Inferior parietal cortex (tissue), 1 donor: ENCODE results near the gene SKOR2.
A peak's percentile ranks its signal among the peaks of the same experiment; 100 is the strongest.
"Not testable (repeated sequence)": the region's sequence is repeated elsewhere in the genome, so short reads cannot be mapped to it uniquely, and the experiment has no call there.

Source experiments
- DNase-seq: peaks from one replicate; pipeline ENCODE4 v3.0.0-alpha.2; 2016; ENCODE audit errors: extremely low spot score

Gene SKOR2

DNA sequence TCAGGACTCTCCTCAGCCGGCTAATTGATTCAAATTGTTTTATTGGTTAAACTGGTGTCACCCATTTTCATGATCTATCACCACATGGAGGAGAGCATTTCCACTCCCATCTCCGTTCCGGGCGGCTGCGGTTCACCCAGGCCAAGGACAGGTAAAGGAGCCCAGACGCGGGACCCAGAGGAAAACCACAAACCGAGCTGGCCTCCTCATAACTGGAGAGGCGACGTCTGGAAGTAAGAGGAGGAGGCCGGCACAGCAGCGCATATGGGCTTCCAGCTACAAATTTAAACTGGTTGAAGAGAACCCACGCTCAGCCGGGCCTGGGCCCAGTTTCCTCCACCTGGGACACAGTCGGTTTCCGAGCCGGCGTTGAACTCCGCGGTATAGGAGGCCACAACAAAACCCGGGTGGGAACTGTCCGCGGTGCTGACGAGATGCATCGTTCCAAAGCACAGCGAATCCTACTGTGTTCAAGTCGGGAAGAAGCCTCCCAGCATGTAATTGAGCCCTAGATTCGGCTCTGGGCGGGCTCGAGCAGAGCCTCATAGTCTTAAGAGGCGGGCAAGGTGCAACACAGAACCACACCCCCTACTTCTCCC lies 3.0 kb upstream of the SKOR2 start:
- no peak for DNase-seq

DNA sequence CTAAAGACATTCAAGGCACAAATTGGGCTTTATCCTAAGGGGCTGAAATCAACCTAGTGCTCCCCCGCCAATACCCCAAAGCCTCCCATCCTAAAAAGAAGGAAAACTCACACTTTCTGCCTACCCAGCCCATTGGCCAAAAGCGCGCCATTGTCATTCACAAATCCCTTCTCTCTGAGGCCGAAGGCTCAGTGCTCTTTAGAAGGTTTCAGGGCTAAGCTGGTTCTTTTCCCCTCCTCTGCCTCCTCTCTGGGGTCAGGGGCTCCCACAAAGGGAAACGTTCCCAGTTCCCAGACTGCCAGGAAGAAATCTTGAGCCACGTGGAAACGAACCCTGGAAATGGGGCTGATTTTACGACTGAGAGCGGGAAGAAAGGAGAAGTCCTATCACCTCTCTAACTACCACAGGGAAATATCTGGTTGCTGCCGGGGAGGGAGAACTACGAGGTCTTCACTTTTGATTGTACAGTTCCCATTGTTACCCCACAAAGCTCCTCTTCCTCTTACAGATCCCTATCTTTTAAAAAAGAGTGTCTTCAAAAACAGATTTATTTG lies 1.7 kb upstream of the SKOR2 start:
- no peak for DNase-seq

DNA sequence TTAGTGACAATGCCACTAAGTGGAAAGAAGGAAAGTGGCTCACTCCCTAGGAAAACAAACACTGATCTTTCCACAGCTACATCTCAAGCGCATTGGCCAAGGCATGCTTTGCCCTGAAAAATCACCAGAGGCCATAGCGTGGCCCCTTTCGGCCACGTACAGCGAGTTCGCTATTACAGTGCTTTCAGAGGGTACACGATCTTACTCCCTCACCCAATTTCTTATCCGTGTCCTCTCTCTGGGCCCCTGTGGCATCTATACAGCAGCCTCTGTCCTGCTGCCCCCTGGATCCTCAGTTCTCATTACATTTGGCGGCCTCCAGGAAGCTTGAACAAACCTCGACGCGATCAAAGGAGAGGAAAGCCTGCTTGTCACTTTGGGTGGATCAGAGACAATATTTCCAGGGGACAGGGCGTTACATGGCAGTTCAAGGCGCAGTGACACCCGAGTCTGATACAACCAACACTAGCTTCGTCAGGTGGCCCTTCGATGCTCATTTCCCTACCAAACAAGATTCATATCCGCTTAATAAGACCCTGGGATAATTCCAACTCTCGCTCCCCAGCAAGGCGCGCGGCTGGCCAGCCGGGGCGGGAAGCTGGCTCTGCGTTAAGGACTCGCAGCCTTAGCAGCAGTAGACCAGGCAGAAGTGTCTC lies 941 bp downstream of the SKOR2 start:
- DNase-seq: no peak

DNA sequence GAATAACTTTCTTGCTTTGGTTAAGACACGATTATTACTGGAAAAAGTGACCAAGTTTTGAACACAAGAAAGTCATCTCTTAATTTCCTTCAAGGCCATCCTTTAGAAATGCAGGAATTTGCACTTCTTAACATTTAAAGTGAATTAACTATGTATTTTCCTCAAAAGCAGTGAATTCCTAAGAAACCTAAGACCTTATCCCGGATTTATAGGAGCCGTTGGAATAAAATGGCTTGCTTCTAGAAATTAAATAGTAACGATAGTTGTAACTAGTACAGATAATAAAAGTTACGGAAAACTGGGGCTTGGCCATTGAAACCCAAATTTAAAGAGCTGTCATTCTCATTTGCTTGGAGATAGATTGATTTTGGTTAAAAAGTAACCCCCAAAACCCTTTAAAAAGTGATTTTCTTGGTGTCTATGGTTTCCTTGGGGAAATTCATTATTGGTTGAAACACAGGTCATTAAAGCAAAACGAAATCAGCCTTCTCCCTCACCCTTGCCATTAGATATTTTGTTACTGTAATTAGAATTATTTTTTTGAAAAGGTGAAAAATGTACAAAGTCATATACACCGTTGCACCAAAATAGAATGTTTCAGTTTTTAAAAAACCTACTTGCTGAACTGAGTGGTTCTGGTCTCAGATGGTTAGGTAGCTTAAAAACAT lies 2.0 kb downstream of the SKOR2 start:
- no peak for DNase-seq

DNA sequence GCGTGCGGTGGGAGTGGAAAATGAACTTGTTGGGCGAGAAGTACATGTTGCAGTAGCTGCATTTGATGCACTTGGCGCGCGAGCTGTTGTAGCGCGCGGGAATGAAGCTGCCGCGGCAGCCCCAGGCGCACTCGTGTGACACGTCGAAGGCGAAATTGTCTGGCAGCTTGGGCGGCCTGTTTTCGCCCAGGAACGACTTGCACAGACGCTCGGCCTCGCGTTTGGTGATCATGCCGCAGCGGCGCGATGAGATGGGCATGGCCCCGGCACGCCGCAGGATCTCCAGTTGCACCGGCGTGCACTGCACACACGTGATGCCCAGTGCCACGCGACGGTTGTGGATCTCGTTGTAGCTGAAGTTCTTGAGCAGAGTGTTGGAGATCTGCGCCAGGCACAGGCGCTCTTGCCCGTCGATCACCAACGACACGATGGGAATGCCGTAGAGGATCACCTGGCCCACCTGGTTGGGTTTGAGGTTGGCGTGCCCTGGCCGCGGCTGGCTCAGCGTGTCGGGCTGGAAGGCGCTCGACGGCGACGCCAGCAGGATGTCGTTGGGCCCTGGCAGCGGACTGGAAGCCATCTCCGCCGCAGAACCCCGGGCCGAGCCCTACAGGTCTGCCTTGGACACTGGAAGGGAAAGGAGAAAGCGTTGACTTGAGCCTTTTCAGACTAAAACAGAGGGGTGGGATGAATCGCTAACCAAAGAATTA lies 2.7 kb downstream of the SKOR2 start:
- no peak for DNase-seq

DNA sequence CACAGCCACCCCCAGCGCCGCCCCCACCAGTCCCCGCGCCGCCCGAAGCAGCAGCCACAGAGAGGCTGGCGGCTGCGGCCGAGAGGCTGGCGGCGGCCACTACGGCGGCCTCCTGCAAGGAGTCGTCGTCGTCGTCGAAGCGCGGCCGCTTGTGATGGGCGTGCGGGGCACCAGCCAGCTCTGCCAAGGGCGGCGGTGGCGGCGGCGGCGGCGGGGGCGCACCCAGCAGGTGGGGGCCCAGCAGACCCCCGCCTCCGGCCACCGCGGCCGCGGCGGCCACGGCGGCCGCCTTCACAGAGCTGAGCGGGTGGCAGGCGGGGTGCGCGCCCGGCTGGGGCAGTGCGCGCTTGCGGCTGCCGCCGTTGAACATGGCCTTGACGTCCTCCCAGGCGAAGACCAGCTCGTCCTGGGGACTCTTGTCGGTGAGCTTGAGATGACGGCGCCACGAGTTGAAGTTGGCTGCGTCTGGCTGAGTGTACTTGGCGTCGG lies 3.3 kb downstream of the SKOR2 start:
- DNase-seq: no peak

DNA sequence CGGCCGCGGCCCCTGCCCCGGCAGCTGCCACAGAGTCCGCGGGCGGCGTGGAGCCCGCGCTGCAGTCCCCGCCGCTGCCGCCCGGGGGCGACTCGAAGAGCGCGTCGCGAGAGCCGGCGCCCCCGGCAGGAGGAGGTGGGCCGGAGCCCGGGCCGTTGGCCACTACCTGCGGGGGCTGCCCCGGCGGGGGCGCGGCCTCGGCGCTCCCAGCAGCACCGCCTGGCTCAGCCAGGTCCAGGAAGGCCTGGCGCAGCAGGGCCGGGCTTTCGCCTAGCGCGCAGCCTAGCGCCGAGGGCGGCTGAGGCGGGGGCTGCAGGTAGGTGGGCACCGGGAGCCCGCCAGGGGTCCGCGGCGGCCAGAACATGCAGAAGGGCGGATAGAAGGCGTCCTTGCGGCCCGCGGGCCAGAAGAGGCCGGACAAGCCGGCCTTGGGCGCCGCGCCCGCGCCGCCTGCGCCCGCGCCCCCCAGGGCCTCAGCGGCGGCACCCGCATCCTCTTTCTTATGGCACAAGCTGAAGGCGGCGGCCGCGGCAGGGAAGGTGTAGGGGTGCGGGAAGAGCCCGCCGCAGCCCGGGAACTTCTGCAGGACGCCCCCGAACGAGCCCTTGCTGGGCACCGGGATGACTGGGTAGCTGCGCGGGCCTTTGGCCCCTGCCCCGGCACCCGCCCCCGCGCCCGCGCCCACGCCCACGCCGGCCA lies 3.9 kb downstream of the SKOR2 start:
- DNase-seq: no peak

DNA sequence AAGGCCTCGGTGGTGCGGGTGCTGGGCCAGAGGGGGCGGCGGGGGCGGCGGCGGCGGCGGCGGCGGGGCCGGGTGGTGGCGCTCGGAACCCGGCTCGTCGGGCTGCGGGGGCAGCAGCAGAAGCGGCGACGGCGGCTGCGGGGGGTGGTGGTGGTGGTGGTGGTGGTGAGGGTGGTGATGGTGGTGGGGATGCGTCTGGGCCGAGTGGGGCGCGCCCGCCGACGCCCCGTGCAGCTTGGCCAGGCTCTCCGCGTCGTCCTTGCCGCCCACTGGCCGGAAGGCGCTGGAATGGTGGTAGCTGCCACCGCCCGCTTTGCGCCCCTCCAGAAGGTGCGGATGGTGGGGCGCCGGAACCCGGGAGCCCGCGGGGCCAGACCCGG lies 4.4 kb downstream of the SKOR2 start:
- DNase-seq: no peak

DNA sequence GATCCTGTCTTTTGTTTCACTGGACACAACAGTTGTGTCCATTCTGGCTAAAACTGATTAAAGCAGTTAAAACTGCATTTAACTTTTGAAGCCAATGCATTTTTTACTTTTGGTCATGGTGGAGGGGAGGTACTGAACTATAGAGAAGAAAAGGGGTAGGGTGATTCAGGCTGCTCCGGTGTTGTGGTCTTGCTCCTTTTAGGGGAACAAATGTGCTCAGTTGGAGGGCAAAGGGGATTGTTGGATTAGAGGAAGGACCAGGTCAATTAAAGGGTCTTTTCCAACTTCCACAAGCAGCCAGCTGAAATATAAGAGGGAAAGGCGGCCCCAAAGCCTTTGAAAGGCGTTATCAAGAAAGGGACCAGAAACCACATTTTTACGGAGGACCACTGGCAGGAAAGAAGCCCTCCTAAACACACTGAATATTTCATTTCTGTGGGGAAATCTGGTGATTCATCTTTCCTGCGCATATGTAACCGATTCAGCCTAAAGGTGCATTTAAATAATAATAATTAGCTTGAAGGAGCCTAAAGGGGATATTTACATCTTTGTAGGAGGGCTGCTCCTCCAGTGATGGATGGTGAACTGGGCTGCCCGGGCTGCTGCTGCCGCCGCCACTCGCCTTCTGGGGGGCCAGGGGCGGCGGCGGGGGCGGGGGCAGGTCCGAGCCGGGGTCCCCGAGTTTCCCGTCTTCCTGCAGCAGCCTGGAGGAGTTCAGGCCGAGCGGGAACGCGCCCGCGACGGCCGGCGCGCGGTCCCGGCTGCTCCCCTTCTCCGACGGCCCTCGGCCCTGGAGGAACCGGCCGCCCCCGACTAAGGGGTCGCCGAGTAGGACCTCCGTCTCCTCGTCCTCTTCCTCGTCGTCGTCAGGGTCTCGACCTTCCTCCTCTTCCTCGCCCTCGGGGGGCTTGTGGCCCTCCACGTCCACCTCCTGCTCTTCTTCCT lies 5.2 kb downstream of the SKOR2 start:
- no peak for DNase-seq

DNA sequence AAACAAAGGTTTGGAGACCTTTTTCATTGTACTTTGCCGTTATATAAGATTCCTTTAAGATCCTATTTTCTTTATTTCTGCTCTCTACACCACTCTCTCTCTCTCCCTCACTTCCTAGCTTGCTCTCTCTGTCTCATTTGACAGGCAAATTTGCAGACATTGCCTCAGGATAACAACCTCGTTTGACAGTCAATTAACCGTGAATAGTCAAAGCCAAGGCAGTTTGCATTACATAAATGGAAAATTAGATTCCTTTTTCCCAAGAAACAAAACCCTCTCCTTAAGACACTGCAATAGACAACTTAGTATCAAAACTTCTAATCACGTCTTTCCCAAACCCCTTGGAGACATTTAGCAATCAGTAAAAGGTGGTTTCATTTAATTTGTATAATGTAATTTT lies 7.4 kb downstream of the SKOR2 start:
- no peak for DNase-seq

DNA sequence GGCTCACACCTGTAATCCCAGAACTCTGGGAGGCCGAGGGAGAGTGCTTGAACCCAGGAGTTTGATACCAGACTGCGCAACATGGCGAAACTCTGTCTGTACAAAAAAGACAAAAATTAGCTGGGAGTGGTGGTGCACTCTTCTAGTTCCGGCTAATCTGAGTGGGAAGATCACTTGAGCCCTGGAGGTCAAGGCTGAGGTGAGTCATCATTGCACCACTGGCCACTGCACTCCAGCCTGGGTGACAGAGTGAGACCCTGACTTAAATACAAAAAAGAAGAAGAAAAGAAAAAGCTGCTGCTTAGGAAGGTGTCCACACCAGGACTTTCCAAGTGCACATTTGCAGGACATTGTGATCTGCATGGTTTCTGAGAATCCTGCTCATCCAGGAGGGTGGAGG lies 16.4 kb downstream of the SKOR2 start:
- DNase-seq: no peak

DNA sequence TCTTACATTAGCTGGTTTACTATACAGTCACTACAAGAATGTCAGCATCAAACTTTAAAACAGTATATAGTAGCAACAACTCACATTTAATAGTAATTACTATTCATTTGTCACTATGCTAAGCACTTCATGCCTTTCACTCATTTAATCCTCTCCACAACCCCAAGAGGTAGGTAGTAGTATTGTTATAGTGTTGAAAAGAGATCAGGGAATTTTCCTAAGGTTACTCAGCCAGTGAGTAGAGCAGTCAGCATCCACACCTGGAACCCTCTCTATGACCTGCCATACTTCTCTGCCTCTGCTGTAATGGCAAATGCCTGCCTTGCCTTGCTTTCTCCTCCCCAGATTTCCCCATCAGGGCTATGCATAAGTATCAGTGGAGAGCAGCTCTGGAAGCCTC lies 24.8 kb downstream of the SKOR2 start:
- DNase-seq: no peak

DNA sequence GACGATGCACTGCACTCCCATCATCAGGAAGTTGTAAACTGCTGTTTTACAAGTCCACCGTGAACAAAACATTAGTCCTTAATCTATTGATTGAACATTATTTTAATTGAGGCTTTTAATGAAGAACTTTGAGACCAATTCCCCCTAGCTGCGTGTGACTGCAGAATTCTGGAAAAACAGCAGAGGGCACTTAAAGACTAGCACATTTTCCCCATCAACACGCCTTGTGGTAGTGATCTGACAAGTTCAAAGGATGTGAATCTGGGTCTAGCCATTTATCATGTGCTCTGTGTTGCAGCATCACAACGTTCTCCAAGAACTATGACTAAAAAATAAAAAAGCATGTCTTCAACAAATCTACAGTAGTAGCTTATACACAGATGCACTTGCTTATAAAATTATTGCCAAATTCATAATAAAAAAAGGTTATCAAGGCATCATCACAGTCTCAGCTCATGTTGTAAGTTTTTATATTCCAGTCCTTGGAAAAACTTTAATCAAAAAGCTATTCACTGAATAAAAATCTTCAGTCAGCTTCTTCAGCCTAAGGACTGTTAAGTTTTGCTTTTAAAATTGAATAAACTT lies 35.8 kb downstream of the SKOR2 start:
- DNase-seq: peak; percentile 76

DNA sequence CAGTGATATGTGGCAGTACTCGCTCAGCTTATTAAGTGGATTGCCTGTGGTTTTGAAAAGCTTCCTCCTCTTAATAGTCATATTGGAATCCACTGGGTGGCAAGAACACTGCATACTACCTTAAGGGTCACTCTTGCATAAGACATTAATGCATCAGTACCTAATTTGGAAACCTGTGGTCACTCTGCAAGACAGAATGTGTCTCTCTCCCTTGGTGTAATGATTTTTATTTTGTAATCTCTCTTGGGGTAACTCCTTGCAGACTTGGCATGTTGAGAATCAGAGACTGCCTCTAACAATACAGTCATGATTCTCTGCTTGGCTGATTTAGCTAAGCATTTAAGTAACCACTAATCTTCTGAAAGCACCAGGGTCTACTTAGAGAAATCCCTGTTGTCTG lies 42.3 kb downstream of the SKOR2 start:
- DNase-seq: no peak

DNA sequence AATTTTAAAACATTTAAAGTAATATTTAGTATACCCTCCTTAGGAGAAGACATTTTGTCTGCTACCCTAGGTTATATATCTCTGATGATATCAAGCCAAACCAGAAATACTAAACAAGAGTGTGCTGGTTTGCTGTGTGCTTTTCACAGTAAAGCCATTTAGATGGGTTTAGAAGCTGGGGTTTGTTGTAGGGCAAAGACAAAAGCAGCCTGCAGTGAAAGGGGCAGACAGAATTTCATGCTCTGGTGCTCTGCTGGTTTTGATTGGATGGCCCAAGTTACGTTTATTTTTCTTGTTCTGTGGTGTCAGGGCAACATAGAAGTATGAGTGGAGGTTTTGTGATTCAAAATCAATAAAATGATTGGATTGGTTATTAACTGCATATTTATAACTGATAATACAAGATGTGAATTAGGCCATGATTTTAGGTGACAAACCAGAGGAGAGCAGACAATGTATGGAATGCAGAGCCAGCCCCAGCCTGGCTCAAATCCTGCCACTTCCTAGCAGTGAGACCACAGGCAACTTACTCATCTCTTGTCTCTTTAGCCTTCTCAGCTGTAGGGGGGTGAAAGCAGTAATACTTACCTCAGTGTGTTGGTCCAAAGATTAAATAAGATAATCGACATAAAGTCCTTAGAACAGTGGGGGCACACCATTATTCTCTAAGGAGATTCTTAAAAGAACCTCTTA lies 44.4 kb downstream of the SKOR2 start:
- DNase-seq: no peak

DNA sequence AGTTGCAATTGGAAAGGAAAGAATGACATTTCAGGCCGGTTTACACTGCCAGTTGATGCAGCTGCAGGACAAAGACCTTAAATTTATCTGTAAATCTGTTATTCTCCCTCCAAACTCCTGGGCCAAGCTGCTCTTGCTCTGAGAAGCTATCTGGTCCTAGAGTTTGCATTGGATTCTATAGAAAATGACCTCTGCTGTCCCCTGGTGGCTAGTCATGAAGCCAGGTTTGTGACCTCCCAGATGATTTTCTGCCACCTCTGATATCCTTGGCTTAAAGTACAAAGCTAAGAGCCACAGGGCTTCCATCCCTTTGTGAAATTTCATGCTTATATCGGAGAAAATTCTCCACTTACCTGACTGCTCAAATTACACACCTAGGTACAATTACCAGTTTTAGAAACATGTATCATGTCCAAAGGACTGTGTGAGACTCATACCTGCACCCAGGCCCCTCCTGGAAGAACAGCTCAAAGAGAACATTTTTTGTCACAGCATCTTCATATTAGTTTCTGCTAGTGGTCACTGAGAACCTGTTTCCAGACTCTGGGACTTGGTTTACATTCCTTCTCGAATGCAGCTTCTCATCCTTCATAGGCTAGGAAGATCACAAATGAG lies 46.4 kb downstream of the SKOR2 start:
- peak; percentile 44 for DNase-seq

DNA sequence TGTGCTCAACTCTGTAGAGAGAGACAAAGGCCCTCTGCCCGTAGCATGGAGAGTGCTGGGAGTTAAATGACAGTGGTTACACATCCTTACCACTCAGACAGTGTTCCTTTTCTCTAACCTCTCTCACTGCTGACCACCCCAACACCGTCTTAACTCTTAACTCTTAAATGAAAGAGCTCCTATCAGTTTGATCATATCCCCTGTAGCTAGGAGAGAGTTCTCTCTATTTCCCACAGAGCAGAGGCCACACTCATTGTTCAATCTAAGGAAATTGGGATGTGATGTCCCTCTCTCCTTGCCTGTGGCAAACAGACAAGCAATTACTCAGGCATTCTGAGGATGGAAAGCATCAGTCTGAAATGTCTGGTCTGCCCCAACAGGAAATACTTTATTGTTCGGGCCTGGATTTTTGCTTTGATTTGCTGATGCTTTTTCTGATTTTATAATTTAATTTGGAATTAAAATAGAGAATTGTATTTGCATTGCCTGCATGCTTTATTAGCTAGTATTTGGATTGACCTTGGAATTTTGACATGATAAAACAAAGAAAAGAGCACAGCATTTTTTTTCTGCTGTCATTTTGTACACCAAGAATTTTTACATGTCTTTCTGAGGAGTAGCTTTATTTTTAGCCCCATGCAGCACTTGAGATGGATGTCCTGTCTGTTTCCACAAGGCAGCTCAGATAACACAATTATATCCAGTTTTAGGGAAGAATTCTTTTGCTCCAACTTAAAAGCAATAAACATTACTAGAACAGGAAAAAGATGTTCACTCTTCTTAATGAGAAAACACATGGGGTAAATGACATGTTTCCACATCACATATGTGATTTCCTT lies 47.6 kb downstream of the SKOR2 start:
- no peak for DNase-seq

DNA sequence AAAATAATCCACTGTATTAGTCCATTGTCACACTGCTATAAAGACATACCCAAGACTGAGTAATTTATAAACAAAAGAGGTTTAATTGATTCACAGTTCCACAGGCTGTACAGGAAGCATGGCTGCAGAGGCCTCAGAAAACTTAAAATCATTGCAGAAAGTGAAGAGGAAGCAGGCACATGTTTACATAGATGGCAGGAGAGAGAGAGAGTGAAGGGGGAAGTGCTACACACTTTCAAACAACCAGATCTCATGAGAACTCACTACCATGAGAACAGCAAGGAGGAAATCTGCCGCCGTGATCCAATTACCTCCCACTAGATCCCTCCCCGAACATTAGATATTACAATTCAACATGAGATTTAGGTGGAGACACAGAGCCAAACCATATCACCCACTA lies 55.5 kb downstream of the SKOR2 start:
- DNase-seq: not testable (repeated sequence)
